Sigmoid colon (tissue), 4 donors: ENCODE results near the gene NPLOC4.

Source experiments
- POLR2A ChIP-seq, 2 donors: fragments of 450-650 bp; IDR thresholded peaks; one replicate each; pipeline ENCODE4 v1.6.1; 2016; ENCODE audit warnings: antibody characterized with exemption in 2 of 2, mild to moderate bottlenecking in 2 of 2, moderate library complexity in 2 of 2
- POLR2AphosphoS5 ChIP-seq, 4 donors: sonication (generic); formaldehyde crosslinking; IDR thresholded peaks; one replicate each; pipeline ENCODE4 v1.6.1; 2017; ENCODE audit warnings: antibody characterized with exemption in 4 of 4
- TF ChIP-seq, protein P1 (sequence below), 4 experiments: fragments of 450-650 bp in 3 of 4; fragments of 200-600 bp in 1 of 4; IDR thresholded peaks; one replicate each; pipeline ENCODE4 v1.5.1; 2016 to 2019; ENCODE audit warnings: antibody characterized with exemption in 4 of 4, mild to moderate bottlenecking in 3 of 4, moderate library complexity in 2 of 4

DNA sequence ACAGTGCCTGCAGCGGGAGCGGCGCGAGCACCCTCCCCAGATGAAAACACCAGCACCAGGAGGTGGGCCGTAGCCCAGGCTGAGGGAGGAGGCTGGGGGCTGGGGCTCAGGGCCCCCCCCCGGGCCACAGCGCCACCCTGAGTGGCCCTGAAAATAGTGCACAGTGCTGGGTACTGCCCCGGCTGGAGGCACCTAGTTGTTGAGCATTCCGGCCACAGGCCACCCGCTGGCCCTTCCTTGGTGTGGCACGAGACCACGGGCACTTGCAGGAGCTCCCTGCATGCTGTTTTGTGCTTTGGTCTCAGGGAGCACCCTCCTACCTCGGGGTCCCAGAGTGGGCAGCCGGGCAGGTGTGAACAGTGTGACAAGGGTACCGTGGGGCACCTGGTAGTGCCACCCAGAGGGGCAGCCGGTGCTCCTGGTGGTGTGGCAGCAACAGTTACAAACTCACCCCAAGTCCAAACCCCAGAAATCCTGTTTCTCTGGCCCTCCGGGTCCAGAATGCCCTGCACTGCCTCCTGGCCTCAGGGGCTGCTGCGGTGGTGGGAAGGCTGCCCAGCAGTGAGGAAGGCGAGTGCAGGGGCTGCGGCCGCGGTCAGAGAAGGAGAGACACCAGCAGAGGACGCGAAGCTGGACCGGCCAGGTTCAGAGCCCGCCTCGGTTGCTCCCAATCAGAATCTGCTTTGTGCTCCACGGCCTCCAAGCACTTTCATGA is 96.8 kb downstream of the NPLOC4 start:
- TF ChIP-seq POLR2AphosphoS5 (IDR thresholded peaks at IDR 0.05) (no peak), POLR2A (IDR thresholded peaks at IDR 0.05) (no peak)
- TF ChIP-seq, protein P1, sequence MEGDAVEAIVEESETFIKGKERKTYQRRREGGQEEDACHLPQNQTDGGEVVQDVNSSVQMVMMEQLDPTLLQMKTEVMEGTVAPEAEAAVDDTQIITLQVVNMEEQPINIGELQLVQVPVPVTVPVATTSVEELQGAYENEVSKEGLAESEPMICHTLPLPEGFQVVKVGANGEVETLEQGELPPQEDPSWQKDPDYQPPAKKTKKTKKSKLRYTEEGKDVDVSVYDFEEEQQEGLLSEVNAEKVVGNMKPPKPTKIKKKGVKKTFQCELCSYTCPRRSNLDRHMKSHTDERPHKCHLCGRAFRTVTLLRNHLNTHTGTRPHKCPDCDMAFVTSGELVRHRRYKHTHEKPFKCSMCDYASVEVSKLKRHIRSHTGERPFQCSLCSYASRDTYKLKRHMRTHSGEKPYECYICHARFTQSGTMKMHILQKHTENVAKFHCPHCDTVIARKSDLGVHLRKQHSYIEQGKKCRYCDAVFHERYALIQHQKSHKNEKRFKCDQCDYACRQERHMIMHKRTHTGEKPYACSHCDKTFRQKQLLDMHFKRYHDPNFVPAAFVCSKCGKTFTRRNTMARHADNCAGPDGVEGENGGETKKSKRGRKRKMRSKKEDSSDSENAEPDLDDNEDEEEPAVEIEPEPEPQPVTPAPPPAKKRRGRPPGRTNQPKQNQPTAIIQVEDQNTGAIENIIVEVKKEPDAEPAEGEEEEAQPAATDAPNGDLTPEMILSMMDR (IDR thresholded peaks at IDR 0.05): no peak
